ENCODE measurements around the gene RNU7-1.
A peak's percentile ranks its signal among the peaks of the same experiment; 100 is the strongest.

RNU7-1 gene

GRCh38 chr12:6938353-6939190, 5.0 kb upstream of the RNU7-1 start:
- DNase-seq = no peak

- DNase-seq = no peak
Measured at GRCh38 chr12:6939191-6939540, 4.5 kb upstream of the RNU7-1 start.

GRCh38 chr12:6941267-6941666, 2.3 kb upstream of the RNU7-1 start:
- no peak for DNase-seq

- no peak for DNase-seq
Measured at GRCh38 chr12:6941782-6942181, 1.8 kb upstream of the RNU7-1 start.

- DNase-seq = no peak
Measured at GRCh38 chr12:6942331-6942665, 1.3 kb upstream of the RNU7-1 start.

- peak; percentile 82 for DNase-seq
Measured at GRCh38 chr12:6943389-6943721, 261 bp upstream of the RNU7-1 start.

- DNase-seq = peak; percentile 90
Measured at GRCh38 chr12:6944381-6945186, 968 bp downstream of the RNU7-1 start.

- no peak for DNase-seq
Measured at GRCh38 chr12:6945613-6946012, 2.0 kb downstream of the RNU7-1 start.

GRCh38 chr12:6946033-6946919, 2.7 kb downstream of the RNU7-1 start:
- DNase-seq = peak; percentile 74

GRCh38 chr12:6946920-6947374, 3.3 kb downstream of the RNU7-1 start:
- no peak for DNase-seq

GRCh38 chr12:6947615-6948014, 4.0 kb downstream of the RNU7-1 start:
- DNase-seq = no peak

- DNase-seq = peak; percentile 54
Measured at GRCh38 chr12:6948873-6949594, 5.4 kb downstream of the RNU7-1 start.

GRCh38 chr12:6950401-6950801, 6.8 kb downstream of the RNU7-1 start:
- DNase-seq = peak; percentile 47

- peak; percentile 76 for DNase-seq
Measured at GRCh38 chr12:6950811-6951540, 7.4 kb downstream of the RNU7-1 start, which contains the start of gene PTPN6. TSS of gene PTPN6 (plus strand) at chr12:6951356. CDS start at chr12:6951513, 157 bp downstream.

- DNase-seq = peak; percentile 49
Measured at GRCh38 chr12:6951551-6952120, 8.0 kb downstream of the RNU7-1 start.

GRCh38 chr12:6952121-6952862, 8.7 kb downstream of the RNU7-1 start:
- peak; percentile 40 for DNase-seq

GRCh38 chr12:6952863-6953441, 9.3 kb downstream of the RNU7-1 start:
- DNase-seq = no peak

GRCh38 chr12:6953442-6954315, 10.1 kb downstream of the RNU7-1 start:
- peak; percentile 70 for DNase-seq
